MM.1S (cell line): ENCODE measurements around the gene UGT2B17.

Experiments
- DNase-seq: peaks from one replicate; pipeline ENCODE4 v3.0.0-alpha.2; 2015
- H2AFZ ChIP-seq: fragments of 300-600 bp; sonication (generic); 2 replicates; pipeline ENCODE4 v1.6.0; 2016; ENCODE audit warnings: antibody characterized with exemption, low read length
- H3F3A ChIP-seq: fragments of 300-600 bp; sonication (generic); 2 replicates; pipeline ENCODE4 v1.6.1; 2016; ENCODE audit warnings: mild to moderate bottlenecking, antibody characterized with exemption, low read length, moderate library complexity, mixed read lengths; ENCODE audit not compliant: insufficient read depth
- H3K27ac ChIP-seq: fragments of 300-600 bp; sonication (generic); 2 replicates; pipeline ENCODE4 v1.5.1; 2016; ENCODE audit warnings: mild to moderate bottlenecking, low read length
- H3K27me3 ChIP-seq: fragments of 300-600 bp; sonication (generic); replicated peaks from 2 replicates; pipeline ENCODE4 v1.6.0; 2016; ENCODE audit warnings: low read length; ENCODE audit not compliant: insufficient read depth
- H3K36me3 ChIP-seq: fragments of 300-600 bp; sonication (generic); replicated peaks from 2 replicates; pipeline ENCODE4 v1.6.1; 2016; ENCODE audit warnings: mild to moderate bottlenecking, low read length, mixed read lengths; ENCODE audit not compliant: insufficient read depth
- H3K4me1 ChIP-seq: fragments of 300-600 bp; sonication (generic); 2 replicates; pipeline ENCODE4 v1.6.1; 2016; ENCODE audit warnings: low read length, mixed read lengths
- H3K4me2 ChIP-seq: fragments of 300-600 bp; sonication (generic); 2 replicates; pipeline ENCODE4 v1.6.0; 2016; ENCODE audit warnings: low read depth, low read length
- H3K4me3 ChIP-seq: fragments of 300-600 bp; sonication (generic); 2 replicates; pipeline ENCODE4 v1.5.1; 2016; ENCODE audit warnings: low read length, mixed read lengths
- H3K79me2 ChIP-seq: fragments of 300-600 bp; sonication (generic); 2 replicates; pipeline ENCODE4 v1.6.1; 2016; ENCODE audit warnings: mixed run types, low read length, mixed read lengths
- H3K9ac ChIP-seq: fragments of 300-600 bp; sonication (generic); 2 replicates; pipeline ENCODE4 v1.6.1; 2016; ENCODE audit warnings: low read length, mixed read lengths
- H3K9me2 ChIP-seq: fragments of 300-600 bp; sonication (generic); replicated peaks from 2 replicates; pipeline ENCODE4 v1.6.1; 2016; ENCODE audit warnings: mild to moderate bottlenecking, low read length, mixed read lengths; ENCODE audit not compliant: insufficient read depth
- H3K9me3 ChIP-seq: fragments of 300-600 bp; sonication (generic); replicated peaks from 2 replicates; pipeline ENCODE4 v1.6.1; 2016; ENCODE audit warnings: mild to moderate bottlenecking, low read length, mixed read lengths; ENCODE audit not compliant: insufficient read depth
- H4K20me1 ChIP-seq: fragments of 300-600 bp; sonication (generic); 2 replicates; pipeline ENCODE4 v1.6.1; 2016; ENCODE audit warnings: mild to moderate bottlenecking, low read length, moderate library complexity, mixed read lengths; ENCODE audit not compliant: insufficient read depth
- CTCF ChIP-seq: fragments of 300-600 bp; sonication (generic); IDR thresholded peaks from 2 replicates; pipeline ENCODE4 v1.5.1; 2016; ENCODE audit warnings: antibody characterized with exemption, low read length, mixed read lengths
- EZH2 ChIP-seq: fragments of 300-600 bp; sonication (generic); optimal IDR thresholded peaks from 2 replicates; pipeline ENCODE3; 2017; ENCODE audit warnings: low read depth, mild to moderate bottlenecking, antibody characterized with exemption, low read length, mixed read lengths
- EZH2phosphoT487 ChIP-seq: fragments of 300-600 bp; sonication (generic); IDR thresholded peaks from 2 replicates; pipeline ENCODE4 v1.6.1; 2018; ENCODE audit warnings: antibody characterized with exemption, low read length

UGT2B17 gene

DNA sequence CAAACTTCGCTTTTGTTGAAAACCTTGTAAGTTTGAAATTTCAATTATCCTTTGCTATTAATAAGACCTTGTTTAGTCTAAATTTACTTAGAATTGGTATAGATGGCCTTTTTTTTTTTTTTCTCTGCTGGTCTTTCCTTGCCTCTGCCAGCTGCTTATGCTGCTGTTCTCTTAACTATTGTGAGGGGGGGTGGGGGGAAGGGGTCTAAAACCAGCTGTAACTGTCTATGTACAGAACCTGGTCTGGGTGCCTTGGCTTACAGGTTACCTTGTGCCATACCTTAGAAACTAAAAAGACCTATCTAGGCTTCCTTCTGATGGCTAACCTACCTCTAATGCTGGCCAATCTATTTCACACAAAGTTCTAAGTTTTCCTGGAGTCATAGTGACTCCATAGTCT lies 1.0 kb downstream of the UGT2B17 start:
- Histone ChIP-seq H2AFZ (no peak overlapping the region), H3K9me2 (no peaks in the 10 kb centered on the region), H3F3A (peaks cover 19% of the 10 kb centered on the region), H3K9me3 (no peaks in the 10 kb centered on the region), H3K27me3 (no peaks in the 10 kb centered on the region), H3K27ac (no peak overlapping the region; the same call in 1 of the 2 replicates), H3K4me1 (peaks cover 16% of the 10 kb centered on the region), H4K20me1 (no peaks in the 10 kb centered on the region), H3K9ac (no peak overlapping the region; the same call in 1 of the 2 replicates), H3K79me2 (peaks cover 30% of the 10 kb centered on the region), H3K4me2 (no peak overlapping the region; the same call in 1 of the 2 replicates), H3K36me3 (no peaks in the 10 kb centered on the region), H3K4me3 (no peak overlapping the region; the same call in 1 of the 2 replicates)
- TF ChIP-seq EZH2 (no peak), EZH2phosphoT487 (no peak)
- DNase-seq, result peak; percentile 56

DNA sequence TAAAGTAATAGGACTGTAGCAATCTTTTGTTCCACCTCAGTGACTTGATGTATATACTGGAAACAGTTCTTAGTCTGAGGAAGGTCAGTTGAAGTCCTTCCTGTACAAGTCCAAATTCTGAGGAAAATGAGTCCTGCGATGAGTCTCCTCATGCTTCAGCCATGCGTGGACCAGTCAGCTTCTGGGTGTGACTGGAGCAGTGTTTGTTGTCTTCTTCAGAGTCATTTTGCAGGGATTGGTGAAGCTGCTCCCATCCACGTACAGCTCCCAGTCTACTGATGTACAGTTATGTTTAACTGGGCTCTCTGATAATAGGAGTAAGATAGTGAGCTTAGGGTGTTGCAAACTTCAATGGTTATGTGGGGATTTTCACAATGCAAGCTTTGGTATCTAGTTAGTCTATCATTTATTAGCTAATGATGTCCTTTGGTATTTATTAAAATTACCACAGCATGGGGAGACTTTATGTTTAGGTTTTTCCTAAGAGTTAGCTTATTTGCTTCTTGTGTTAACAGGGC lies 3.4 kb downstream of the UGT2B17 start:
- no peak overlapping the region for H2AFZ ChIP-seq
- H3K79me2 ChIP-seq, result peaks cover 38% of the 10 kb centered on the region
- no peak overlapping the region for H3K27ac ChIP-seq
- no peaks in the 10 kb centered on the region for H3K9me3 ChIP-seq
- no peak overlapping the region; the same call in 1 of the 2 replicates for H3K9ac ChIP-seq
- H4K20me1 ChIP-seq, result no peaks in the 10 kb centered on the region
- no peak overlapping the region for H3K4me3 ChIP-seq
- peak; percentile 31 for DNase-seq
- peaks cover 18% of the 10 kb centered on the region for H3K4me1 ChIP-seq
- no peaks in the 10 kb centered on the region for H3K27me3 ChIP-seq
- TF ChIP-seq EZH2 (no peak), CTCF (no peak), EZH2phosphoT487 (no peak)
- H3F3A ChIP-seq, result peaks cover 19% of the 10 kb centered on the region
- H3K9me2 ChIP-seq, result no peaks in the 10 kb centered on the region
- H3K4me2 ChIP-seq, result no peak overlapping the region
- no peaks in the 10 kb centered on the region for H3K36me3 ChIP-seq

DNA sequence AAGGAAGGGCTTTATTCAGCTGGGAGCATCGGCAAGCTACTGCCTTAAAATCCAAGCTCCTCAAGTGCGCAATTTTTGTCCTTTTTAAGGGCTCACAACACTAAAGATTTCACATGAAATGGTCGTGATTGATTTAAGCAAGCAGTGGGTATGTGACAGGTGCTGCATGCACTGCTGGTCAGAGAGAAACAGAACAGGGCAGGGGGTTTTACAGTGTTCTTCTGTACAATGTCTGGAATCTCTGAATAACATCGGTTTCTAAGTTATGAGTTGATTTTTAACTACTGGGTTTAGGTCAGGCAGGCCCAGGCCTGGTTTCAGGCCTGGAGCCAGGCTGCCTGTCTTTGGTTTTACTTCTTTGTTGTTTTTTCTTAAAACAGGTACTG lies 6.0 kb downstream of the UGT2B17 start:
- H3K79me2 ChIP-seq, result peaks cover 33% of the 10 kb centered on the region
- H3K4me1 ChIP-seq, result peaks cover 6% of the 10 kb centered on the region; the same call in 1 of the 2 replicates
- peak overlapping the region; percentile 15; the same call in 1 of the 2 replicates for H3K4me3 ChIP-seq
- H2AFZ ChIP-seq, result no peak overlapping the region
- H3F3A ChIP-seq, result peaks cover 3% of the 10 kb centered on the region; the same call in 1 of the 2 replicates
- H3K27ac ChIP-seq, result no peak overlapping the region; the same call in 1 of the 2 replicates
- no peaks in the 10 kb centered on the region for H3K27me3 ChIP-seq
- H3K9me3 ChIP-seq, result no peaks in the 10 kb centered on the region
- DNase-seq, result no peak
- H3K9me2 ChIP-seq, result no peaks in the 10 kb centered on the region
- no peaks in the 10 kb centered on the region for H4K20me1 ChIP-seq
- no peak overlapping the region; the same call in 1 of the 2 replicates for H3K9ac ChIP-seq
- H3K4me2 ChIP-seq, result no peak overlapping the region
- H3K36me3 ChIP-seq, result no peaks in the 10 kb centered on the region
- TF ChIP-seq EZH2phosphoT487 (no peak), EZH2 (no peak), CTCF (no peak)
